ENCODE data around the gene BICDL2.

Gene BICDL2

GRCh38 chr16:2980227-2981176, 56.2 kb downstream of the BICDL2 start, which contains the start of gene PKMYT1:
TSS of gene PKMYT1 (minus strand) at chr16:2980446. CDS start at chr16:2979657, 789 bp downstream.
- DNase-seq: peak; percentile 95

DNA sequence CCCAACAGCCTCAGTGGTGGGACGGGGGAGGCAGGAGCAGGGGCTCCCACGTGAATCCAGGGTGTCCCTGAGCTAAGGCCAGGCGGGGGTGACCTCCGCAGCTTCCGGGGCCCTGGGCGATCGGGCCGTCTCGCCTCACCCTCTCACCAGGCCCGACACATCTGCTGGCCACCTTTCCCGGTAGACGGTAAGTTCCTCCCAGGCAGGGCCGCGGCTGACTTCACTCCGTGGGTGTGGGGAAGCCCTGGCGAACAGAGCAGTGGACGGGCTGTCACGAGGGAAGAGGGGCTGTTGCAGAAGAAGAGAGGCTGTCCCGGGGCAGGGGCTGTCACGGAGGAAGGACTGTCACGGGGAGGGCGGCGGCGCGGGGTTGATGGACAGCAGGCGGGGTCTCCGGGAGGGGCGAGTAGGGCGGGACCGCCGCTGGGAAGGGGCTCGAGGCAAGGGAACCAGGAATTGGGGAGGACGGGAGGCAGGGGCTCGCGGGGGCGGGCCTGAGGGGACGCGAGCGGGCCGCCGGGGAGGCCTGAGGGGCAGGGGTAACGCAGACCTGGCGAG, 57.0 kb downstream of the BICDL2 start:
- no peak for DNase-seq
